Cerebellar cortex (tissue), 1 donor: ENCODE results near the gene KCNJ5.
A peak's percentile ranks its signal among the peaks of the same experiment; 100 is the strongest.

Source experiments
- DNase-seq: peaks from one replicate; pipeline ENCODE4 v3.0.0-alpha.2; 2015; ENCODE audit warnings: low spot score

Gene KCNJ5

GRCh38 chr11:128890543-128891368 lies at the start of gene KCNJ5:
Gene KCNJ5 (plus strand): TSS chr11:128891356. CDS start chr11:128911274, 19,918 bp downstream.
- no peak for DNase-seq

GRCh38 chr11:128841461-128842072 lies 49.6 kb upstream of the KCNJ5 start:
- no peak for DNase-seq

GRCh38 chr11:128843198-128843785 lies 47.9 kb upstream of the KCNJ5 start:
- no peak for DNase-seq

GRCh38 chr11:128845334-128845780 lies 45.8 kb upstream of the KCNJ5 start:
- no peak for DNase-seq

GRCh38 chr11:128846985-128847384 lies 44.2 kb upstream of the KCNJ5 start:
- no peak for DNase-seq

- peak; percentile 31 for DNase-seq
These were observed 42.2 kb upstream of the KCNJ5 start for GRCh38 chr11:128848815-128849455.

- DNase-seq: no peak
These were observed 38.7 kb upstream of the KCNJ5 start for GRCh38 chr11:128852327-128853023.

GRCh38 chr11:128853559-128853958 lies 37.6 kb upstream of the KCNJ5 start:
- DNase-seq: no peak

GRCh38 chr11:128854841-128855240 lies 36.3 kb upstream of the KCNJ5 start:
- DNase-seq: no peak

GRCh38 chr11:128856241-128856640 lies 34.9 kb upstream of the KCNJ5 start:
- DNase-seq: no peak

GRCh38 chr11:128857341-128857740 lies 33.8 kb upstream of the KCNJ5 start:
- no peak for DNase-seq

- DNase-seq: peak; percentile 29
These were observed 31.4 kb upstream of the KCNJ5 start for GRCh38 chr11:128859563-128860441.

GRCh38 chr11:128860571-128861361 lies 30.4 kb upstream of the KCNJ5 start:
- DNase-seq: no peak

GRCh38 chr11:128862406-128862805 lies 28.8 kb upstream of the KCNJ5 start:
- no peak for DNase-seq

GRCh38 chr11:128862908-128863660 lies 28.1 kb upstream of the KCNJ5 start:
- no peak for DNase-seq

- no peak for DNase-seq
These were observed 25.7 kb upstream of the KCNJ5 start for GRCh38 chr11:128865490-128865889.

- no peak for DNase-seq
These were observed 23.9 kb upstream of the KCNJ5 start, which contains the start of gene KCNJ1 for GRCh38 chr11:128867277-128867676. Gene KCNJ1 (minus strand): TSS chr11:128867296. CDS start chr11:128840243, 27,053 bp downstream.

- no peak for DNase-seq
These were observed 22.1 kb upstream of the KCNJ5 start for GRCh38 chr11:128868841-128869671.
